Stimulated activated CD8-positive, alpha-beta memory T cell treated with anti-CD3 and anti-CD28 coated beads, Interleukin-15, amount 100 ng/mL, for 4 hours (primary cell): ENCODE results near the gene GET3.
"Not testable (repeated sequence)": the region's sequence is repeated elsewhere in the genome, so short reads cannot be mapped to it uniquely, and the experiment has no call there.

ENCODE experiments used
- DNase-seq, 2 donors: peaks; one replicate each; pipeline ENCODE4 v3.0.0-alpha.2; 2020; ENCODE audit warnings: low read depth in 2 of 2

GET3 gene

GRCh38 chr19:12715929-12716328 is 21.4 kb upstream of the GET3 start:
- no peak for DNase-seq

GRCh38 chr19:12720296-12720695 is 17.0 kb upstream of the GET3 start:
- no peak for DNase-seq

- no peak for DNase-seq
Measured at GRCh38 chr19:12720851-12721655, 16.2 kb upstream of the GET3 start.

GRCh38 chr19:12721656-12722565 is 15.4 kb upstream of the GET3 start:
- DNase-seq, result no peak

- DNase-seq, result peak; percentile 83 to 92
Measured at GRCh38 chr19:12722566-12723380, 14.5 kb upstream of the GET3 start.

- DNase-seq, result no peak
Measured at GRCh38 chr19:12723381-12723640, 14.0 kb upstream of the GET3 start.

- DNase-seq, result peak in 1 of 2 donors; percentile 48
Measured at GRCh38 chr19:12723641-12724426, 13.5 kb upstream of the GET3 start, which contains the start of gene TNPO2. Gene TNPO2 (minus strand): TSS chr19:12723932. CDS start chr19:12720977, 2,955 bp downstream.

GRCh38 chr19:12725612-12726011 is 11.7 kb upstream of the GET3 start:
- not testable (repeated sequence) for DNase-seq

GRCh38 chr19:12726988-12727316 is 10.3 kb upstream of the GET3 start:
- no peak for DNase-seq

- DNase-seq, result no peak
Measured at GRCh38 chr19:12727745-12728433, 9.4 kb upstream of the GET3 start.

- DNase-seq, result no peak
Measured at GRCh38 chr19:12730064-12730463, 7.2 kb upstream of the GET3 start.

GRCh38 chr19:12731337-12731736 is 6.0 kb upstream of the GET3 start:
- no peak for DNase-seq

- no peak for DNase-seq
Measured at GRCh38 chr19:12733369-12734214, 3.7 kb upstream of the GET3 start.

- DNase-seq, result no peak
Measured at GRCh38 chr19:12737835-12738351, 596 bp downstream of the GET3 start.

- DNase-seq, result no peak
Measured at GRCh38 chr19:12745166-12745897, 8.0 kb downstream of the GET3 start.

- DNase-seq, result no peak
Measured at GRCh38 chr19:12748489-12748888, 11.2 kb downstream of the GET3 start.

GRCh38 chr19:12749938-12750521 is 12.7 kb downstream of the GET3 start:
- DNase-seq, result no peak

GRCh38 chr19:12750851-12751250 is 13.6 kb downstream of the GET3 start:
- no peak for DNase-seq

- DNase-seq, result no peak
Measured at GRCh38 chr19:12751635-12752034, 14.3 kb downstream of the GET3 start, which contains the start of gene BEST2. Gene BEST2 (plus strand): TSS chr19:12751791. CDS start chr19:12752593, 802 bp downstream.
